Kidney (tissue), 14 donors: ENCODE measurements around the gene TVP23C. TPM values are rescaled to one million over a fixed set of nuclear protein-coding genes. Genes with fewer than 3 reads are reported as not detected.

Source experiments
- DNase-seq, 5 donors: peaks; one replicate each; pipeline ENCODE4 v3.0.0-alpha.2; 2013 to 2020
- FAIRE-seq: peaks from 2 replicates; lab custom pipeline; 2012; peaks lifted over from hg19 to GRCh38; lab: Jason Lieb, UNC
- H3K27ac ChIP-seq, 2 donors: one replicate each; pipeline ENCODE4 v1.7.0; 2013; ENCODE audit warnings: low read depth in 2 of 2, low read length in 2 of 2, inconsistent platforms in 1 of 2
- H3K27me3 ChIP-seq: one replicate; pipeline ENCODE4 v1.7.1; 2013; ENCODE audit warnings: low read length, inconsistent platforms; ENCODE audit not compliant: control insufficient read depth, insufficient read depth
- H3K36me3 ChIP-seq, 3 donors: one replicate each; pipeline versions ENCODE4 v1.7.0 to v1.7.1; 2013; ENCODE audit warnings: low read length in 3 of 3, control low read depth in 1 of 3, inconsistent platforms in 1 of 3; ENCODE audit not compliant: insufficient read depth in 3 of 3, control insufficient read depth in 2 of 3
- H3K4me1 ChIP-seq, 3 donors: one replicate each; pipeline versions ENCODE4 v1.7.0 to v1.7.1; 2013; ENCODE audit warnings: low read length in 3 of 3, inconsistent platforms in 1 of 3, low read depth in 1 of 3; ENCODE audit not compliant: control insufficient read depth in 2 of 3, insufficient read depth in 2 of 3
- H3K4me3 ChIP-seq, 3 donors: one replicate each; pipeline versions ENCODE4 v1.7.0 to v1.8.1; 2013; ENCODE audit warnings: low read length in 3 of 3, control low read depth in 1 of 3, inconsistent platforms in 1 of 3
- H3K9ac ChIP-seq, 3 donors: one replicate each; pipeline versions ENCODE4 v1.7.0 to v1.7.1; 2013; ENCODE audit warnings: low read length in 3 of 3, control low read depth in 1 of 3, inconsistent platforms in 1 of 3
- H3K9me3 ChIP-seq, 3 donors: one replicate each; pipeline versions ENCODE4 v1.7.0 to v1.7.1; 2013; ENCODE audit warnings: low read length in 3 of 3, control low read depth in 1 of 3, inconsistent platforms in 1 of 3; ENCODE audit not compliant: control insufficient read depth in 2 of 3, insufficient read depth in 1 of 3
- intact Hi-C: fragments of 100-400 bp; cut with DNase I; formaldehyde crosslinking; loops from one replicate; pipeline ENCODE4 v1.11.1; 2022
- polyA plus RNA-seq: library from polyadenylated mRNA; stranded (reverse); fragments of 350-450 nt; fragmentation: Illumina TruSeq; extraction: RNeasy Lipid Tissue Mini Kit (QIAGEN cat#74804); gene quantifications from one replicate; pipeline ENCODE4 v1.2.3, GENCODE V29; 2014; ENCODE audit warnings: low read depth, low replicate concordance; ENCODE audit not compliant: insufficient read depth
- total RNA-seq: library from RNA; stranded (reverse); fragmentation: NEBNext Ultra II Directional; extraction: Animal tissue kit (Norgen Biotek cat#: 25700); gene quantifications from one replicate; pipeline ENCODE4 v1.2.1, GENCODE V29; 2021
- TF ChIP-seq, protein P1 (sequence below): IDR thresholded peaks from 3 replicates; pipeline ENCODE4 v1.5.1; 2012; ENCODE audit warnings: mild to moderate bottlenecking, moderate library complexity, borderline replicate concordance; ENCODE audit not compliant: insufficient read depth; ENCODE audit errors: extremely low read depth
- donor health status: control.
- donor health status: control.
- donor health status: control.
- donor health status: control.
- donor health status: control.
- donor health status: DM: yes; HTN: yes; CAD: no.
- donor health status: Normal renal cell carcinoma (clear cell type).

TVP23C gene
- total and polyA plus RNA-seq, 2 donors from 2014 or later: 2.6 to 19.0 TPM

DNA sequence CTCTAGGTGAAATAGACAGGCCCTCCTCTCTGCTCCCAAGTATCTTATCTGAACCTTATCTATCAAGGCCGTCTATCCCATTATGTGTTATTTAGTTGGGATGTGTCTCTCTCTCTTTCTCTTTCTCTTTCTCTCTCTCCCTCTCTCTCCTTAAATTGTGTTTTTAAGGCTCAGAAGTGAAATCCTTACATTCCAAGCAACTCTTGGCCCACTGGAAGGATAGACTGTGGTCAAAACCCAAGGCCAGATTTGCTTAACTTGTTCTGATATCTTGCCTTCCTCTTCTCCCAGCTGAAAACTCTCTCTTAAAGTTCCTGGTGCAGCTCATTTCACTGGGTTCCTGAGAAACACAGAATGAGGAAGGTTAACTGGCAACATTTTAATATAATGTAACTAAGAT lies 110.5 kb downstream of the TVP23C start:
- Histone ChIP-seq H3K4me3 (no peak overlapping the region), H3K27me3 (no peaks in the 10 kb centered on the region), H3K4me1 (peaks cover 3 to 10% (median 4%) of the 10 kb centered on the region in 3 donors), H3K36me3 (peaks cover 0 to 4% (median 0%) of the 10 kb centered on the region in 3 donors), H3K27ac (no peak overlapping the region), H3K9ac (no peak overlapping the region), H3K9me3 (peaks cover 0 to 5% (median 0%) of the 10 kb centered on the region in 3 donors)
- intact Hi-C loops: no loop called here
- DNase-seq (no peak), FAIRE-seq (no peak)
- TF ChIP-seq, protein P1, sequence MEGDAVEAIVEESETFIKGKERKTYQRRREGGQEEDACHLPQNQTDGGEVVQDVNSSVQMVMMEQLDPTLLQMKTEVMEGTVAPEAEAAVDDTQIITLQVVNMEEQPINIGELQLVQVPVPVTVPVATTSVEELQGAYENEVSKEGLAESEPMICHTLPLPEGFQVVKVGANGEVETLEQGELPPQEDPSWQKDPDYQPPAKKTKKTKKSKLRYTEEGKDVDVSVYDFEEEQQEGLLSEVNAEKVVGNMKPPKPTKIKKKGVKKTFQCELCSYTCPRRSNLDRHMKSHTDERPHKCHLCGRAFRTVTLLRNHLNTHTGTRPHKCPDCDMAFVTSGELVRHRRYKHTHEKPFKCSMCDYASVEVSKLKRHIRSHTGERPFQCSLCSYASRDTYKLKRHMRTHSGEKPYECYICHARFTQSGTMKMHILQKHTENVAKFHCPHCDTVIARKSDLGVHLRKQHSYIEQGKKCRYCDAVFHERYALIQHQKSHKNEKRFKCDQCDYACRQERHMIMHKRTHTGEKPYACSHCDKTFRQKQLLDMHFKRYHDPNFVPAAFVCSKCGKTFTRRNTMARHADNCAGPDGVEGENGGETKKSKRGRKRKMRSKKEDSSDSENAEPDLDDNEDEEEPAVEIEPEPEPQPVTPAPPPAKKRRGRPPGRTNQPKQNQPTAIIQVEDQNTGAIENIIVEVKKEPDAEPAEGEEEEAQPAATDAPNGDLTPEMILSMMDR: no peak

Other genes starting within 250 kb of the TVP23C start
- gene TEKT3, start 221.9 kb downstream of the TVP23C start, total RNA-seq: 1.4 TPM
- gene TEKT3, start 221.9 kb downstream of the TVP23C start, polyA plus RNA-seq: not detected
- gene CDRT4, start 95.9 kb downstream of the TVP23C start, total RNA-seq: 8.0 TPM
- 4.6 TPM for gene CDRT4, start 95.9 kb downstream of the TVP23C start, polyA plus RNA-seq
- gene FBXW10B, start 56.2 kb upstream of the TVP23C start, total RNA-seq: 0.19 TPM
- gene FBXW10B, start 56.2 kb upstream of the TVP23C start, polyA plus RNA-seq: 0.54 TPM
- 16.2 TPM for gene TRIM16, start 120.8 kb upstream of the TVP23C start, total RNA-seq
- gene TRIM16, start 120.8 kb upstream of the TVP23C start, polyA plus RNA-seq: 14.8 TPM
- gene ZNF286A, start 136.3 kb upstream of the TVP23C start, total RNA-seq: 17.4 TPM
- 11.0 TPM for gene ZNF286A, start 136.3 kb upstream of the TVP23C start, polyA plus RNA-seq
- gene TBC1D26, start 168.8 kb upstream of the TVP23C start, total RNA-seq: not detected
- gene TBC1D26, start 168.8 kb upstream of the TVP23C start, polyA plus RNA-seq: not detected